ENCODE measurements around the gene FBLIM1. TPM values are rescaled to one million over a fixed set of nuclear protein-coding genes. Genes with fewer than 3 reads are reported as not detected.

Gene FBLIM1
- total and polyA plus RNA-seq, 3 donors from 2014 or later: 23.3 to 52.5 (median 32.8) TPM

DNA sequence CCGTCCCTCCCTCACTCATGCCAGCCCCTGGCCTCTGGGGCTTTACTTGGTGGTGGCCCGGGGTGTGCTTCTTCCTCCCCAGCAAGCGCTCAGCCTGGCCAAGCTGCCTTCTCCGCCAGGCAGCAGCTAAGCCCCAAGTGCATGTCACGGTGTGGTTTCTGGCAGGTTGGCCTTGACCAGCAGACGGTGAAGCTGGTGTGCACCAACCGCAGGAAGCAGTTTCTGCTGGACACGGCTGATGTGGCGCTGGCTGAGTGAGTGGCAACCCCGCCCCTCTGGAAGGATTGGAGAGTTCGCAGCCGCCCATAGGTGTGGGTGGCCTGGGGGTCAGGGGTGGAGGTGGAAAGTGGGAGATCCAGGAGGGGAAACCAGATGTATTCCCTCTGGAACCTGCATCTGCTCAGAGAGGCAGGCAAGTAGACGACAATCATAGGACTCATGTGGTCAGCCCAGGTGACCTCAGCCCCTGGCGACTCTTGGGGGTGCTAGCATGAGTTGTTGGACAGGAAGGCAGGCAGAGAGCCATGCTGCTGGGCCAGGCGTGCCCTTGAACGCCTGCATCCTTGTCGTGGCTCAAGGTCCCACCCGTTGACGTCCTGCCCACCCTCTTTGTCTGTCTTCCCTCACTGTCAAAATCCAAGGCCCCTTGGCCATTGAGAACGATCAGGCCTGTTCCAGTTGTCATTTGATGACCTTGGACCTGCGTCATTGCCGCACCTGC, 29.5 kb upstream of the FBLIM1 start:
- WGBS, 2 donors: 81 to 89% methylated on average over 22 of the region's 22 CpGs
- Histone ChIP-seq H3K4me3 (no peak overlapping the region), H3K4me1 (peaks cover 4% of the 10 kb centered on the region), H3K36me3 (ENCODE audit: low read depth, missing control alignments) (no peaks in the 10 kb centered on the region), H3K9me3 (no peaks in the 10 kb centered on the region), H3K27me3 (no peaks in the 10 kb centered on the region), H3K27ac (no peak overlapping the region)
- DNase-seq: no peak
- intact Hi-C loops (cut with DNase I; ENCODE audit: low total_unique reads): no loop called here
- TF ChIP-seq, protein P1, sequence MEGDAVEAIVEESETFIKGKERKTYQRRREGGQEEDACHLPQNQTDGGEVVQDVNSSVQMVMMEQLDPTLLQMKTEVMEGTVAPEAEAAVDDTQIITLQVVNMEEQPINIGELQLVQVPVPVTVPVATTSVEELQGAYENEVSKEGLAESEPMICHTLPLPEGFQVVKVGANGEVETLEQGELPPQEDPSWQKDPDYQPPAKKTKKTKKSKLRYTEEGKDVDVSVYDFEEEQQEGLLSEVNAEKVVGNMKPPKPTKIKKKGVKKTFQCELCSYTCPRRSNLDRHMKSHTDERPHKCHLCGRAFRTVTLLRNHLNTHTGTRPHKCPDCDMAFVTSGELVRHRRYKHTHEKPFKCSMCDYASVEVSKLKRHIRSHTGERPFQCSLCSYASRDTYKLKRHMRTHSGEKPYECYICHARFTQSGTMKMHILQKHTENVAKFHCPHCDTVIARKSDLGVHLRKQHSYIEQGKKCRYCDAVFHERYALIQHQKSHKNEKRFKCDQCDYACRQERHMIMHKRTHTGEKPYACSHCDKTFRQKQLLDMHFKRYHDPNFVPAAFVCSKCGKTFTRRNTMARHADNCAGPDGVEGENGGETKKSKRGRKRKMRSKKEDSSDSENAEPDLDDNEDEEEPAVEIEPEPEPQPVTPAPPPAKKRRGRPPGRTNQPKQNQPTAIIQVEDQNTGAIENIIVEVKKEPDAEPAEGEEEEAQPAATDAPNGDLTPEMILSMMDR (IDR thresholded peaks at IDR 0.05): no peak

DNA sequence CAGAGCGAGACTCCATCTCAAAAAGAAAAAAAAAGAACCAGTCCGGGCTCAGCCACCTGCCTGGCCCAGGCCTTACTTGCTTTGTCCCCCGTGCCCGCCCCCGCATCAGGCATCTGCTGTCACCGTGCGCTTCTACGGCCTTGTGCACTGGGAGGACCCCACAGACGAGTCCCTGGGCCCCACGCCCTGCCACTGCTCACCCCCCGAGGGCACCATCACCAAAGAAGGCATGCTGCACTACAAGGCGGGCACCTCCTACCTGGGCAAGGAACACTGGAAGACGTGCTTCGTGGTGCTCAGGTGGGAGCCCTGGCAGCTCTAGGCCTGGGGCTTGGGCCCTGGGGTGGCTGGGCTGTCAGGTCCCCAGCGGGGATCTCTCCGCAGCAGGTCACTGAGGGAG, 28.2 kb upstream of the FBLIM1 start:
- Histone ChIP-seq H3K27ac (no peak overlapping the region), H3K36me3 (ENCODE audit: low read depth, missing control alignments) (no peaks in the 10 kb centered on the region), H3K9me3 (no peaks in the 10 kb centered on the region), H3K4me3 (no peak overlapping the region), H3K4me1 (peaks cover 4% of the 10 kb centered on the region), H3K27me3 (no peaks in the 10 kb centered on the region)
- DNase-seq: no peak
- 89 to 91% methylated on average over 16 of the region's 16 CpGs for WGBS, 2 donors
- no peak for TF ChIP-seq POLR2A (IDR thresholded peaks at IDR 0.05)
- intact Hi-C loops (cut with DNase I; ENCODE audit: low total_unique reads): no loop called here

DNA sequence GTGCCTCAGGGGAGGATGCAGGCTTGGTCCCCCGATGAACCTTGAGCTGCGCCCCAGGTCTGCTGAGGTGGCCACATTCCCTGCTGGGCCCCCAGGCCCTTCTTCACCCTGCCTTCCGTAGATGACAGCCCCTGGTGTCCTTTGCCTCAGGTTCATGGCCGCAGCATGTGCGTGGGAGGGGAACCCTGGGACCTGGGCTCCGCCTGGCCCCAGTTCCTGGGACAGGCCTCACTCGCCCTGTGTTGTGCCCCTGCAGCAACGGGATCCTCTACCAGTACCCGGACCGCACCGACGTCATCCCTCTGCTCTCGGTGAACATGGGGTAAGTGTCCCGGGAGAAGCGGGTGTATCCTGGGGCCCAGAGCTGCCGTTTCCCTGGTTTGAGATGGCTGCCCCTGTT, 27.7 kb upstream of the FBLIM1 start:
- Histone ChIP-seq H3K9me3 (no peaks in the 10 kb centered on the region), H3K36me3 (ENCODE audit: low read depth, missing control alignments) (no peaks in the 10 kb centered on the region), H3K4me1 (peaks cover under 1% of the 10 kb centered on the region), H3K27me3 (no peaks in the 10 kb centered on the region), H3K4me3 (no peak overlapping the region), H3K27ac (no peak overlapping the region)
- intact Hi-C loops (cut with DNase I; ENCODE audit: low total_unique reads): no loop called here
- WGBS, 2 donors: 96% methylated on average over 16 of the region's 16 CpGs; no CpG with 5 or more reads in 1 of the 2 donors
- no peak for DNase-seq
- no peak for TF ChIP-seq POLR2A (IDR thresholded peaks at IDR 0.05)
- TF ChIP-seq, protein P1 (IDR thresholded peaks at IDR 0.05): no peak

DNA sequence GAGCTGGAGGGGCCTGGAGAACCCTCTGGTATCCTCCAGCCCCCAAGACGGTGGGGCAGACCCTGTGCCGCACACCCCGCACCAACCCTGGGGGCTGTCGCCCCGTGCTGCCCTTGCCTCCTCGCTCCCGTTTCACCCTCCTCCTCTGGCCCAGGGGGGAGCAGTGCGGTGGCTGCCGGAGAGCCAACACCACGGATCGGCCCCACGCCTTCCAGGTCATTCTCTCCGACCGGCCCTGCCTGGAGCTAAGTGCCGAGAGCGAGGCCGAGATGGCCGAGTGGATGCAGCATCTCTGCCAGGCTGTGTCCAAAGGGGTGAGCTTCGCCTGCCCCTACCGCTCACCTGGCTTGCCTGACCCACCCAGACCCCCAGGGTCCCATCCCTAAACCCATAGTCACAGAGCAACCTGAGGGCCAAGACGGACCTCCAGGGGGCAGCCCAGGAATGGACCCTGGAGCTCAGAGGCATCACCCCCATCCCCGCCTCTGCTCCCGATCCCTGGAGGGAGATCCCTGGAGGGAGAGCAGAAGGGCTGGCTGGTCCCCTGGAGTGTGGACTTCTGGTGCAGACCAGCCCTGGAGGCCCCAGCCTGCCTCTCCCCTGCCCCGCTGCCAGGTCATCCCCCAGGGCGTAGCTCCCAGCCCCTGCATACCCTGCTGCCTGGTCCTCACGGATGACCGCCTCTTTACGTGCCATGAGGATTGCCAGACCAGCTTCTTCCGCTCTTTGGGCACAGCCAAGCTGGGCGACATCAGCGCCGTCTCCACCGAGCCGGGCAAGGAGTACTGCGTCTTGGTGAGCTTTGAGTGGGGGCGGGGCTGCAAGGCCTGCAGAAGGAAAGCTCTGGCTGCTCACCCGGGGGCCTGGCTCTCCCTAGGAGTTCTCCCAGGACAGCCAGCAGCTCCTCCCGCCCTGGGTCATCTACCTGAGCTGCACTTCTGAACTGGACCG, 26.6 kb upstream of the FBLIM1 start:
- TF ChIP-seq, protein P1 (IDR thresholded peaks at IDR 0.05): no peak
- no peak for TF ChIP-seq POLR2A (IDR thresholded peaks at IDR 0.05)
- Histone ChIP-seq H3K27me3 (no peaks in the 10 kb centered on the region), H3K27ac (no peak overlapping the region), H3K4me3 (no peak overlapping the region), H3K36me3 (ENCODE audit: low read depth, missing control alignments) (no peaks in the 10 kb centered on the region), H3K9me3 (no peaks in the 10 kb centered on the region), H3K4me1 (no peaks in the 10 kb centered on the region)
- intact Hi-C loops (cut with DNase I; ENCODE audit: low total_unique reads): no loop called here
- no peak for DNase-seq
- WGBS, 2 donors: 90 to 93% methylated on average over 2 to 39 of the region's 39 CpGs

DNA sequence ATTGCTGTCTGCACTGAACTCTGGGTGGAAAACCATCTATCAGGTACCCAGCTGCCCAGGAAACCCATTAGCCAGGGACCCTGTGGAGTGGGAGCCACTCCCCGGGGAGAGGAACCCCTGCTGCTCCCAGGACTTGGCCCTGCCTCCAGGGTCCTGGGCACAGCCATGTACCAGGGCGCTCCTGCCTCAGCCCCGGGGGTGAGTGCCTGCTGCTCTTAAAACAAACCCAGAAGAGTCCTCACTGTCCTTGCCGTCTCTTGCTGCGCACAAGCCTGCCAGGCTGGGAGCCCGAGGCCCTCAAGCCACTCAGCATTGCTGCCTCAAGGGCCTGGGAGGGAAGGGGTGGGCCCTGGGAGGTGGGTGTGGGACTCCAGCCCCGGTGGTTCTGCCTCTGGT, 25.9 kb upstream of the FBLIM1 start:
- Histone ChIP-seq H3K4me3 (no peak overlapping the region), H3K27ac (no peak overlapping the region), H3K27me3 (no peaks in the 10 kb centered on the region), H3K36me3 (ENCODE audit: low read depth, missing control alignments) (no peaks in the 10 kb centered on the region), H3K4me1 (no peaks in the 10 kb centered on the region), H3K9me3 (no peaks in the 10 kb centered on the region)
- intact Hi-C loops (cut with DNase I; ENCODE audit: low total_unique reads): no loop called here
- no peak for DNase-seq
- 58 to 79% methylated on average over 2 to 7 of the region's 7 CpGs for WGBS, 2 donors
- no peak for TF ChIP-seq POLR2A (IDR thresholded peaks at IDR 0.05)
- TF ChIP-seq, protein P1 (IDR thresholded peaks at IDR 0.05): no peak

Data from testis (tissue), 3 donors.